Cortex of kidney (tissue), 1 donor: ENCODE data around the gene ADAM22.

Experiments used
- DNase-seq: peaks from one replicate; lab custom pipeline; 2025; lab: John Stamatoyannopoulos, UW

Gene ADAM22

GRCh38 chr7:88040694-88041093, 106.6 kb downstream of the ADAM22 start:
- DNase-seq = no peak

- no peak for DNase-seq
Observed at GRCh38 chr7:88041583-88041982, 107.5 kb downstream of the ADAM22 start.

- no peak for DNase-seq
Observed at GRCh38 chr7:88042157-88042556, 108.1 kb downstream of the ADAM22 start.

- no peak for DNase-seq
Observed at GRCh38 chr7:88042803-88043202, 108.8 kb downstream of the ADAM22 start.

GRCh38 chr7:88044069-88044468, 110.0 kb downstream of the ADAM22 start:
- no peak for DNase-seq

- DNase-seq = no peak
Observed at GRCh38 chr7:88046839-88047573, 113.0 kb downstream of the ADAM22 start.

GRCh38 chr7:88057655-88058054, 123.6 kb downstream of the ADAM22 start:
- no peak for DNase-seq

- DNase-seq = no peak
Observed at GRCh38 chr7:88062238-88062637, 128.2 kb downstream of the ADAM22 start.

GRCh38 chr7:88069093-88069492, 135.0 kb downstream of the ADAM22 start:
- no peak for DNase-seq

GRCh38 chr7:88071994-88072714, 138.1 kb downstream of the ADAM22 start:
- DNase-seq = no peak

GRCh38 chr7:88072715-88073055, 138.6 kb downstream of the ADAM22 start:
- DNase-seq = no peak

GRCh38 chr7:88073626-88074025, 139.6 kb downstream of the ADAM22 start:
- no peak for DNase-seq

GRCh38 chr7:88075216-88075615, 141.2 kb downstream of the ADAM22 start:
- no peak for DNase-seq

GRCh38 chr7:88083883-88084282, 149.8 kb downstream of the ADAM22 start:
- no peak for DNase-seq

- no peak for DNase-seq
Observed at GRCh38 chr7:88089561-88089960, 155.5 kb downstream of the ADAM22 start.

- DNase-seq = no peak
Observed at GRCh38 chr7:88090240-88090639, 156.2 kb downstream of the ADAM22 start.

- no peak for DNase-seq
Observed at GRCh38 chr7:88090671-88091070, 156.6 kb downstream of the ADAM22 start.

- DNase-seq = no peak
Observed at GRCh38 chr7:88091988-88092675, 158.1 kb downstream of the ADAM22 start.

- no peak for DNase-seq
Observed at GRCh38 chr7:88092676-88092999, 158.6 kb downstream of the ADAM22 start.

GRCh38 chr7:88101769-88102168, 167.7 kb downstream of the ADAM22 start:
- no peak for DNase-seq

GRCh38 chr7:88102675-88103074, 168.6 kb downstream of the ADAM22 start:
- DNase-seq = no peak

GRCh38 chr7:88104732-88105131, 170.7 kb downstream of the ADAM22 start:
- no peak for DNase-seq

- DNase-seq = no peak
Observed at GRCh38 chr7:88105231-88105630, 171.2 kb downstream of the ADAM22 start.
